ENCODE results near the gene EIF2D. TPM values are rescaled to one million over a fixed set of nuclear protein-coding genes. Genes with fewer than 3 reads are reported as not detected.

The EIF2D gene
- total RNA-seq, 2 donors from 2014 or later: 35.5 to 38.4 TPM

Other genes with a start within 250 kb of the EIF2D start
- gene IKBKE, start 142.0 kb downstream of the EIF2D start, total RNA-seq: 10 to 100 TPM; 18.2 to 19.8 TPM
- gene RASSF5, start 104.9 kb downstream of the EIF2D start, total RNA-seq: 1 to 10 TPM; 3.3 to 7.7 TPM
- gene DYRK3, start 23.1 kb upstream of the EIF2D start, total RNA-seq: 1 to 10 TPM in 1 of 2 donors, under 1 TPM in 1; 0.58 to 1.2 TPM
- gene MAPKAPK2, start 72.4 kb upstream of the EIF2D start, total RNA-seq: 10 to 100 TPM; 62.5 to 80.8 TPM
- not detected for gene IL19, start 158.3 kb upstream of the EIF2D start, total RNA-seq
- 1 to 10 TPM; 1.1 to 1.5 TPM for gene IL10, start 160.0 kb upstream of the EIF2D start, total RNA-seq